H1 (cell line): ENCODE results near the gene C5orf58. TPM values are rescaled to one million over a fixed set of nuclear protein-coding genes. Genes with fewer than 3 reads are reported as not detected.

ENCODE experiments used
- CTCF ChIA-PET: fragments of 300-600 bp; sonication (Branson Sonifier 250); formaldehyde crosslinking; loops from one replicate; lab custom pipeline; 2021; ENCODE audit not compliant: partially characterized antibody; lab: Charles Lee
- POLR2A ChIA-PET: fragments of 300-600 bp; sonication (Branson Sonifier 250); formaldehyde crosslinking; loops from one replicate; lab custom pipeline; 2021; ENCODE audit warnings: inconsistent platforms; ENCODE audit not compliant: partially characterized antibody; lab: Charles Lee
- DNase-seq, 2 experiments: peaks; one replicate each; pipeline versions ENCODE4 v3.0.0 to v3.0.0-alpha.2; 2010 to 2022; ENCODE audit warnings: low spot score in 2 of 2, low read depth in 1 of 2, mixed read lengths in 1 of 2
- FAIRE-seq: peaks from 2 replicates; lab custom pipeline; 2011; peaks lifted over from hg19 to GRCh38; lab: Jason Lieb, UNC
- H2AFZ ChIP-seq: 2 replicates; pipeline ENCODE4 v1.8.1; 2012; ENCODE audit warnings: low read length, inconsistent platforms
- H2AK5ac ChIP-seq: 2 replicates; pipeline ENCODE4 v1.6.1; 2013; ENCODE audit warnings: low read depth, low read length
- H2BK120ac ChIP-seq: replicated peaks from 2 replicates; pipeline ENCODE3; 2013; ENCODE audit warnings: low read depth, low read length, inconsistent platforms
- H2BK12ac ChIP-seq: 2 replicates; pipeline ENCODE4 v1.6.1; 2013; ENCODE audit warnings: low read depth, low read length
- H2BK15ac ChIP-seq: 2 replicates; pipeline ENCODE4 v1.6.1; 2013; ENCODE audit warnings: low read length
- H2BK20ac ChIP-seq: 2 replicates; pipeline ENCODE4 v1.6.1; 2013; ENCODE audit warnings: low read length
- H2BK5ac ChIP-seq: 2 replicates; pipeline ENCODE4 v1.6.1; 2013; ENCODE audit warnings: low read depth, low read length
- H3K14ac ChIP-seq: 2 replicates; pipeline ENCODE4 v1.6.1; 2013; ENCODE audit warnings: inconsistent platforms; ENCODE audit not compliant: insufficient read length
- H3K18ac ChIP-seq: 2 replicates; pipeline ENCODE4 v1.6.1; 2013; ENCODE audit warnings: low read length; ENCODE audit errors: extremely low read depth
- H3K23ac ChIP-seq: 2 replicates; pipeline ENCODE4 v1.6.1; 2013; ENCODE audit warnings: inconsistent platforms; ENCODE audit not compliant: insufficient read length
- H3K23me2 ChIP-seq: 2 replicates; pipeline ENCODE4 v1.6.1; 2013; ENCODE audit warnings: low read depth, low read length
- H3K27ac ChIP-seq: 2 replicates; pipeline ENCODE4 v1.6.1; 2011; ENCODE audit warnings: low read depth, low read length, inconsistent platforms
- H3K27me3 ChIP-seq, 4 experiments: replicated peaks in 1 of 4; 1 replicate in 1 of 4; 2 replicates in 3 of 4; pipeline versions ENCODE4 v1.6.1 to v1.8.1; 2011 to 2013; ENCODE audit warnings: low read length in 3 of 4, mild to moderate bottlenecking in 3 of 4, inconsistent platforms in 2 of 4, mixed read lengths in 2 of 4, moderate library complexity in 1 of 4; ENCODE audit not compliant: control insufficient read depth in 3 of 4, insufficient read depth in 3 of 4; ENCODE audit errors: extremely low read depth in 1 of 4
- H3K36me3 ChIP-seq, 4 experiments: 2 replicates each; pipeline versions ENCODE4 v1.6.1 to v1.8.1; 2011 to 2013; ENCODE audit warnings: mild to moderate bottlenecking in 4 of 4, low read length in 3 of 4, moderate library complexity in 2 of 4, control low read depth in 1 of 4, inconsistent platforms in 1 of 4; ENCODE audit not compliant: insufficient read depth in 4 of 4, control insufficient read depth in 2 of 4
- H3K4ac ChIP-seq: replicated peaks from 2 replicates; pipeline ENCODE3; 2013; ENCODE audit warnings: low read length, low read depth, mixed read lengths, inconsistent platforms; ENCODE audit not compliant: insufficient read length
- H3K4me1 ChIP-seq, 4 experiments: replicated peaks in 1 of 4; 1 replicate in 1 of 4; 2 replicates in 3 of 4; pipeline versions ENCODE4 v1.6.1 to v1.8.1; 2011 to 2013; ENCODE audit warnings: low read length in 3 of 4, inconsistent platforms in 2 of 4, mixed read lengths in 1 of 4; ENCODE audit not compliant: insufficient read depth in 4 of 4, control insufficient read depth in 3 of 4
- H3K4me2 ChIP-seq, 2 experiments: 2 replicates each; pipeline versions ENCODE4 v1.6.1 to v1.8.1; 2011 to 2013; ENCODE audit warnings: low read depth in 2 of 2, low read length in 2 of 2, control low read depth in 1 of 2, inconsistent platforms in 1 of 2, mild to moderate bottlenecking in 1 of 2; ENCODE audit not compliant: insufficient read depth in 1 of 2
- H3K4me3 ChIP-seq, 4 experiments: fragments of 200-600, 300-600 bp in 1 of 4; sonication (generic), shearing (Covaris generic), sonication (Bioruptor Twin) in 1 of 4; 2 replicates each; pipeline versions ENCODE4 v1.5.1 to v1.8.1; 2011 to 2016; ENCODE audit warnings: low read length in 4 of 4, low read depth in 3 of 4, control low read depth in 2 of 4, inconsistent platforms in 2 of 4, mild to moderate bottlenecking in 2 of 4, mixed read lengths in 1 of 4, moderate library complexity in 1 of 4; ENCODE audit not compliant: insufficient read depth in 2 of 4; ENCODE audit errors: extremely low read depth in 1 of 4
- H3K56ac ChIP-seq: replicated peaks from 2 replicates; pipeline ENCODE3; 2013; ENCODE audit warnings: low read depth, mild to moderate bottlenecking, mixed read lengths, low read length, inconsistent platforms; ENCODE audit not compliant: insufficient read length
- H3K79me1 ChIP-seq: 2 replicates; pipeline ENCODE4 v1.6.1; 2013; ENCODE audit warnings: low read depth, low read length, control low read depth
- H3K79me2 ChIP-seq, 2 experiments: 2 replicates each; pipeline versions ENCODE4 v1.6.1 to v1.8.1; 2012 to 2013; ENCODE audit warnings: low read length in 2 of 2, mild to moderate bottlenecking in 2 of 2, inconsistent platforms in 1 of 2; ENCODE audit not compliant: insufficient read depth in 2 of 2, control insufficient read depth in 1 of 2
- H3K9ac ChIP-seq, 4 experiments: replicated peaks in 1 of 4; 1 replicate in 1 of 4; 2 replicates in 3 of 4; pipeline versions ENCODE4 v1.6.1 to v1.8.1; 2011 to 2013; ENCODE audit warnings: low read depth in 3 of 4, low read length in 3 of 4, control low read depth in 2 of 4, mild to moderate bottlenecking in 2 of 4, moderate library complexity in 2 of 4, inconsistent platforms in 1 of 4; ENCODE audit errors: extremely low read depth in 1 of 4
- H3K9me3 ChIP-seq, 2 experiments: 2 replicates each; pipeline versions ENCODE4 v1.6.1 to v1.8.1; 2012 to 2013; ENCODE audit warnings: mild to moderate bottlenecking in 2 of 2, moderate library complexity in 2 of 2, control low read depth in 1 of 2, inconsistent platforms in 1 of 2, low read depth in 1 of 2, low read length in 1 of 2, mixed read lengths in 1 of 2; ENCODE audit not compliant: insufficient read depth in 2 of 2
- H4K20me1 ChIP-seq, 2 experiments: replicated peaks in 1 of 2; 2 replicates each; pipeline versions ENCODE3 to v1.8.1; 2011 to 2013; ENCODE audit warnings: inconsistent platforms in 2 of 2, low read length in 2 of 2, mild to moderate bottlenecking in 1 of 2; ENCODE audit not compliant: insufficient read depth in 2 of 2, control insufficient read depth in 1 of 2
- H4K5ac ChIP-seq: 2 replicates; pipeline ENCODE4 v1.6.1; 2013; ENCODE audit warnings: low read length, low read depth, mixed read lengths, inconsistent platforms; ENCODE audit not compliant: insufficient read length
- H4K8ac ChIP-seq: 2 replicates; pipeline ENCODE4 v1.8.0; 2013; ENCODE audit warnings: mild to moderate bottlenecking, moderate library complexity, low read length, inconsistent platforms; ENCODE audit not compliant: insufficient read depth; ENCODE audit errors: extremely low read depth
- H4K91ac ChIP-seq: replicated peaks from 2 replicates; pipeline ENCODE3; 2013; ENCODE audit warnings: low read length, mixed read lengths, inconsistent platforms; ENCODE audit not compliant: insufficient read length
- USF2 ChIP-seq: IDR thresholded peaks from 2 replicates; pipeline ENCODE4 v1.6.1; 2011; ENCODE audit warnings: low read length, improper control_type of control experiment
- WGBS, 2 experiments: shearing (Covaris generic) in 1 of 2; methylation state at CpG; one replicate each; pipeline versions ENCODE4 v1.1.6 to v1.1.7; 2013 to 2015; ENCODE audit warnings: low lambda C conversion rate in 2 of 2, mixed read lengths in 2 of 2, inconsistent platforms in 1 of 2, low coverage in 1 of 2, missing lambda C conversion rate in 1 of 2; ENCODE audit not compliant: insufficient replicate concordance in 2 of 2, insufficient coverage in 1 of 2, insufficient read length in 1 of 2; ENCODE audit errors: extremely low coverage in 1 of 2, missing lambda C conversion rate in 1 of 2; 5-methylcytosine and 5-hydroxymethylcytosine counted together
- polyA plus RNA-seq, 7 experiments: library from polyadenylated mRNA; depleted of rRNA in 3 of 7; stranded (reverse) in 5 of 7; unstranded in 2 of 7; fragments of >200 nt in 5 of 7; fragments of 200-250 nt in 2 of 7; gene quantifications; 1 replicate in 5 of 7; 2 replicates in 1 of 7; 4 replicates in 1 of 7; pipeline versions ENCODE4 v1.2.1 to v1.2.3, GENCODE V29; 2011 to 2013; ENCODE audit warnings: missing spikeins in 2 of 7, mixed read lengths in 2 of 7
- total RNA-seq: library from RNA; stranded (reverse); fragmentation: NEBNext Ultra II Directional; extraction: Animal tissue kit (Norgen Biotek cat#: 25700); gene quantifications from 2 replicates; pipeline ENCODE4 v1.2.1, GENCODE V29; 2021

C5orf58 gene
- total and polyA plus RNA-seq, 2 of the 8 experiments (the other 6 are each of a cell fraction or from before 2014, with no cell fraction given): 0.24 to 1.6 TPM

- no peaks in the 10 kb centered on the region for H3K79me2 ChIP-seq
- H3K18ac ChIP-seq: no peak overlapping the region
- CTCF ChIA-PET: interaction anchor here (3.4 kb wide), 1 partner anchor 23 kb away, joined by 14 read pairs; no protein-coding TSS in a partner anchor
- H3K9me3 ChIP-seq: peaks cover 11 to 14% of the 10 kb centered on the region in 2 experiments; a peak in 3 of 4 replicates
- no peak overlapping the region for H2AK5ac ChIP-seq
- no peak overlapping the region for H2BK5ac ChIP-seq
- H2BK15ac ChIP-seq: no peak overlapping the region
- H3K36me3 ChIP-seq: no peaks in the 10 kb centered on the region
- no peak overlapping the region for H3K4me3 ChIP-seq
- H3K56ac ChIP-seq: no peak overlapping the region
- no peak overlapping the region for H3K14ac ChIP-seq
- DNase-seq (no peak), FAIRE-seq (no peak)
- no peak overlapping the region for H2AFZ ChIP-seq
- H3K23ac ChIP-seq: no peak overlapping the region
- WGBS, 2 experiments: 91% methylated on average over 4 of the region's 4 CpGs; no CpG with 5 or more reads in 1 of the 2 experiments
- no peaks in the 10 kb centered on the region for H4K20me1 ChIP-seq
- H3K4me2 ChIP-seq: no peak overlapping the region
- H3K27me3 ChIP-seq: no peaks in the 10 kb centered on the region
- no peaks in the 10 kb centered on the region for H3K79me1 ChIP-seq
- H4K5ac ChIP-seq: no peak overlapping the region
- no peaks in the 10 kb centered on the region for H3K23me2 ChIP-seq
- no peak overlapping the region for H4K8ac ChIP-seq
- H2BK120ac ChIP-seq: no peak overlapping the region
- no peak for TF ChIP-seq USF2
- POLR2A ChIA-PET: no interaction called here
- no peak overlapping the region for H3K4ac ChIP-seq
- no peak overlapping the region for H3K9ac ChIP-seq
- peak overlapping the region; percentile 36; the same call in 1 of the 2 replicates for H2BK20ac ChIP-seq
- H4K91ac ChIP-seq: no peak overlapping the region
- H3K27ac ChIP-seq: no peak overlapping the region
- H2BK12ac ChIP-seq: no peak overlapping the region
- peaks cover 2 to 10% (median 5%) of the 10 kb centered on the region in 4 experiments; a peak in 4 of 7 replicates for H3K4me1 ChIP-seq
These were observed 57.0 kb downstream of the C5orf58 start for GRCh38 chr5:170289764-170290163.
